H1 (cell line): Measurements from ENCODE around the gene TTPAL. TPM values are rescaled to one million over a fixed set of nuclear protein-coding genes. Genes with fewer than 3 reads are reported as not detected.

Experiments
- CTCF ChIA-PET: fragments of 300-600 bp; sonication (Branson Sonifier 250); formaldehyde crosslinking; loops from one replicate; lab custom pipeline; 2021; ENCODE audit not compliant: partially characterized antibody; lab: Charles Lee
- POLR2A ChIA-PET: fragments of 300-600 bp; sonication (Branson Sonifier 250); formaldehyde crosslinking; loops from one replicate; lab custom pipeline; 2021; ENCODE audit warnings: inconsistent platforms; ENCODE audit not compliant: partially characterized antibody; lab: Charles Lee
- DNase-seq, 2 experiments: peaks; one replicate each; pipeline versions ENCODE4 v3.0.0 to v3.0.0-alpha.2; 2010 to 2022; ENCODE audit warnings: low spot score in 2 of 2, low read depth in 1 of 2, mixed read lengths in 1 of 2
- FAIRE-seq: peaks from 2 replicates; lab custom pipeline; 2011; peaks lifted over from hg19 to GRCh38; lab: Jason Lieb, UNC
- H2AFZ ChIP-seq: 2 replicates; pipeline ENCODE4 v1.8.1; 2012; ENCODE audit warnings: low read length, inconsistent platforms
- H2AK5ac ChIP-seq: 2 replicates; pipeline ENCODE4 v1.6.1; 2013; ENCODE audit warnings: low read depth, low read length
- H2BK120ac ChIP-seq: replicated peaks from 2 replicates; pipeline ENCODE3; 2013; ENCODE audit warnings: low read depth, low read length, inconsistent platforms
- H2BK12ac ChIP-seq: 2 replicates; pipeline ENCODE4 v1.6.1; 2013; ENCODE audit warnings: low read depth, low read length
- H2BK15ac ChIP-seq: 2 replicates; pipeline ENCODE4 v1.6.1; 2013; ENCODE audit warnings: low read length
- H2BK20ac ChIP-seq: 2 replicates; pipeline ENCODE4 v1.6.1; 2013; ENCODE audit warnings: low read length
- H2BK5ac ChIP-seq: 2 replicates; pipeline ENCODE4 v1.6.1; 2013; ENCODE audit warnings: low read depth, low read length
- H3K14ac ChIP-seq: 2 replicates; pipeline ENCODE4 v1.6.1; 2013; ENCODE audit warnings: inconsistent platforms; ENCODE audit not compliant: insufficient read length
- H3K18ac ChIP-seq: 2 replicates; pipeline ENCODE4 v1.6.1; 2013; ENCODE audit warnings: low read length; ENCODE audit errors: extremely low read depth
- H3K23ac ChIP-seq: 2 replicates; pipeline ENCODE4 v1.6.1; 2013; ENCODE audit warnings: inconsistent platforms; ENCODE audit not compliant: insufficient read length
- H3K23me2 ChIP-seq: 2 replicates; pipeline ENCODE4 v1.6.1; 2013; ENCODE audit warnings: low read depth, low read length
- H3K27ac ChIP-seq: 2 replicates; pipeline ENCODE4 v1.6.1; 2011; ENCODE audit warnings: low read depth, low read length, inconsistent platforms
- H3K27me3 ChIP-seq, 4 experiments: replicated peaks in 1 of 4; 1 replicate in 1 of 4; 2 replicates in 3 of 4; pipeline versions ENCODE4 v1.6.1 to v1.8.1; 2011 to 2013; ENCODE audit warnings: low read length in 3 of 4, mild to moderate bottlenecking in 3 of 4, inconsistent platforms in 2 of 4, mixed read lengths in 2 of 4, moderate library complexity in 1 of 4; ENCODE audit not compliant: control insufficient read depth in 3 of 4, insufficient read depth in 3 of 4; ENCODE audit errors: extremely low read depth in 1 of 4
- H3K36me3 ChIP-seq, 4 experiments: 2 replicates each; pipeline versions ENCODE4 v1.6.1 to v1.8.1; 2011 to 2013; ENCODE audit warnings: mild to moderate bottlenecking in 4 of 4, low read length in 3 of 4, moderate library complexity in 2 of 4, control low read depth in 1 of 4, inconsistent platforms in 1 of 4; ENCODE audit not compliant: insufficient read depth in 4 of 4, control insufficient read depth in 2 of 4
- H3K4ac ChIP-seq: replicated peaks from 2 replicates; pipeline ENCODE3; 2013; ENCODE audit warnings: low read length, low read depth, mixed read lengths, inconsistent platforms; ENCODE audit not compliant: insufficient read length
- H3K4me1 ChIP-seq, 4 experiments: replicated peaks in 1 of 4; 1 replicate in 1 of 4; 2 replicates in 3 of 4; pipeline versions ENCODE4 v1.6.1 to v1.8.1; 2011 to 2013; ENCODE audit warnings: low read length in 3 of 4, inconsistent platforms in 2 of 4, mixed read lengths in 1 of 4; ENCODE audit not compliant: insufficient read depth in 4 of 4, control insufficient read depth in 3 of 4
- H3K4me2 ChIP-seq, 2 experiments: 2 replicates each; pipeline versions ENCODE4 v1.6.1 to v1.8.1; 2011 to 2013; ENCODE audit warnings: low read depth in 2 of 2, low read length in 2 of 2, control low read depth in 1 of 2, inconsistent platforms in 1 of 2, mild to moderate bottlenecking in 1 of 2; ENCODE audit not compliant: insufficient read depth in 1 of 2
- H3K4me3 ChIP-seq, 4 experiments: fragments of 200-600, 300-600 bp in 1 of 4; sonication (generic), shearing (Covaris generic), sonication (Bioruptor Twin) in 1 of 4; 2 replicates each; pipeline versions ENCODE4 v1.5.1 to v1.8.1; 2011 to 2016; ENCODE audit warnings: low read length in 4 of 4, low read depth in 3 of 4, control low read depth in 2 of 4, inconsistent platforms in 2 of 4, mild to moderate bottlenecking in 2 of 4, mixed read lengths in 1 of 4, moderate library complexity in 1 of 4; ENCODE audit not compliant: insufficient read depth in 2 of 4; ENCODE audit errors: extremely low read depth in 1 of 4
- H3K56ac ChIP-seq: replicated peaks from 2 replicates; pipeline ENCODE3; 2013; ENCODE audit warnings: low read depth, mild to moderate bottlenecking, mixed read lengths, low read length, inconsistent platforms; ENCODE audit not compliant: insufficient read length
- H3K79me1 ChIP-seq: 2 replicates; pipeline ENCODE4 v1.6.1; 2013; ENCODE audit warnings: low read depth, low read length, control low read depth
- H3K79me2 ChIP-seq, 2 experiments: 2 replicates each; pipeline versions ENCODE4 v1.6.1 to v1.8.1; 2012 to 2013; ENCODE audit warnings: low read length in 2 of 2, mild to moderate bottlenecking in 2 of 2, inconsistent platforms in 1 of 2; ENCODE audit not compliant: insufficient read depth in 2 of 2, control insufficient read depth in 1 of 2
- H3K9ac ChIP-seq, 4 experiments: replicated peaks in 1 of 4; 1 replicate in 1 of 4; 2 replicates in 3 of 4; pipeline versions ENCODE4 v1.6.1 to v1.8.1; 2011 to 2013; ENCODE audit warnings: low read depth in 3 of 4, low read length in 3 of 4, control low read depth in 2 of 4, mild to moderate bottlenecking in 2 of 4, moderate library complexity in 2 of 4, inconsistent platforms in 1 of 4; ENCODE audit errors: extremely low read depth in 1 of 4
- H3K9me3 ChIP-seq, 2 experiments: 2 replicates each; pipeline versions ENCODE4 v1.6.1 to v1.8.1; 2012 to 2013; ENCODE audit warnings: mild to moderate bottlenecking in 2 of 2, moderate library complexity in 2 of 2, control low read depth in 1 of 2, inconsistent platforms in 1 of 2, low read depth in 1 of 2, low read length in 1 of 2, mixed read lengths in 1 of 2; ENCODE audit not compliant: insufficient read depth in 2 of 2
- H4K20me1 ChIP-seq, 2 experiments: replicated peaks in 1 of 2; 2 replicates each; pipeline versions ENCODE3 to v1.8.1; 2011 to 2013; ENCODE audit warnings: inconsistent platforms in 2 of 2, low read length in 2 of 2, mild to moderate bottlenecking in 1 of 2; ENCODE audit not compliant: insufficient read depth in 2 of 2, control insufficient read depth in 1 of 2
- H4K5ac ChIP-seq: 2 replicates; pipeline ENCODE4 v1.6.1; 2013; ENCODE audit warnings: low read length, low read depth, mixed read lengths, inconsistent platforms; ENCODE audit not compliant: insufficient read length
- H4K8ac ChIP-seq: 2 replicates; pipeline ENCODE4 v1.8.0; 2013; ENCODE audit warnings: mild to moderate bottlenecking, moderate library complexity, low read length, inconsistent platforms; ENCODE audit not compliant: insufficient read depth; ENCODE audit errors: extremely low read depth
- H4K91ac ChIP-seq: replicated peaks from 2 replicates; pipeline ENCODE3; 2013; ENCODE audit warnings: low read length, mixed read lengths, inconsistent platforms; ENCODE audit not compliant: insufficient read length
- BACH1 ChIP-seq: IDR thresholded peaks from 2 replicates; pipeline ENCODE4 v1.6.1; 2012; ENCODE audit warnings: low read length, improper control_type of control experiment
- BCL11A ChIP-seq, 2 experiments: IDR thresholded peaks; one replicate each; pipeline ENCODE4 v1.6.1; 2011; ENCODE audit warnings: low read depth in 2 of 2, low read length in 2 of 2, mild to moderate bottlenecking in 2 of 2
- CHD1 ChIP-seq: IDR thresholded peaks from 2 replicates; pipeline ENCODE4 v1.6.1; 2012; ENCODE audit warnings: low read depth, low read length, improper control_type of control experiment
- GTF2F1 ChIP-seq: IDR thresholded peaks from 2 replicates; pipeline ENCODE4 v1.6.1; 2012; ENCODE audit warnings: low read depth, low read length, improper control_type of control experiment, borderline replicate concordance
- NANOG ChIP-seq: IDR thresholded peaks from 2 replicates; pipeline ENCODE4 v1.6.1; 2011; ENCODE audit warnings: low read length, low read depth, mild to moderate bottlenecking, inconsistent platforms; ENCODE audit not compliant: insufficient read depth, poor library complexity, severe bottlenecking
- RAD21 ChIP-seq, 2 experiments: IDR thresholded peaks in 1 of 2; conservative IDR thresholded peaks in 1 of 2; 2 replicates each; pipeline ENCODE4 v1.6.1; 2011; ENCODE audit warnings: low read depth in 2 of 2, low read length in 2 of 2, improper control_type of control experiment in 1 of 2, inconsistent platforms in 1 of 2, mild to moderate bottlenecking in 1 of 2, moderate library complexity in 1 of 2
- RFX5 ChIP-seq: IDR thresholded peaks from 2 replicates; pipeline ENCODE4 v1.6.1; 2011; ENCODE audit warnings: low read depth, low read length, improper control_type of control experiment, borderline replicate concordance
- SIX5 ChIP-seq: IDR thresholded peaks from 2 replicates; pipeline ENCODE4 v1.6.1; 2011; ENCODE audit warnings: mild to moderate bottlenecking, low read depth, low read length
- WGBS, 2 experiments: shearing (Covaris generic) in 1 of 2; methylation state at CpG; one replicate each; pipeline versions ENCODE4 v1.1.6 to v1.1.7; 2013 to 2015; ENCODE audit warnings: low lambda C conversion rate in 2 of 2, mixed read lengths in 2 of 2, inconsistent platforms in 1 of 2, low coverage in 1 of 2, missing lambda C conversion rate in 1 of 2; ENCODE audit not compliant: insufficient replicate concordance in 2 of 2, insufficient coverage in 1 of 2, insufficient read length in 1 of 2; ENCODE audit errors: extremely low coverage in 1 of 2, missing lambda C conversion rate in 1 of 2; 5-methylcytosine and 5-hydroxymethylcytosine counted together
- polyA plus RNA-seq, 7 experiments: library from polyadenylated mRNA; depleted of rRNA in 3 of 7; stranded (reverse) in 5 of 7; unstranded in 2 of 7; fragments of >200 nt in 5 of 7; fragments of 200-250 nt in 2 of 7; gene quantifications; 1 replicate in 5 of 7; 2 replicates in 1 of 7; 4 replicates in 1 of 7; pipeline versions ENCODE4 v1.2.1 to v1.2.3, GENCODE V29; 2011 to 2013; ENCODE audit warnings: missing spikeins in 2 of 7, mixed read lengths in 2 of 7
- total RNA-seq: library from RNA; stranded (reverse); fragmentation: NEBNext Ultra II Directional; extraction: Animal tissue kit (Norgen Biotek cat#: 25700); gene quantifications from 2 replicates; pipeline ENCODE4 v1.2.1, GENCODE V29; 2021
- TF ChIP-seq, protein P1 (sequence below): IDR thresholded peaks from 2 replicates; pipeline ENCODE4 v1.6.1; 2011; ENCODE audit warnings: low read depth, mild to moderate bottlenecking, low read length; ENCODE audit not compliant: insufficient read depth
- TF ChIP-seq, protein P2 (sequence below), 3 experiments: IDR thresholded peaks; 1 replicate in 2 of 3; 2 replicates in 1 of 3; pipeline versions ENCODE4 v1.5.1 to v1.6.1; 2011; ENCODE audit warnings: low read length in 3 of 3, mild to moderate bottlenecking in 3 of 3, inconsistent platforms in 2 of 3, low read depth in 1 of 3, moderate library complexity in 1 of 3; ENCODE audit not compliant: insufficient read depth in 1 of 3; ENCODE audit errors: control extremely low read depth in 1 of 3

The TTPAL gene
- total and polyA plus RNA-seq, 2 of the 8 experiments (the other 6 are each of a cell fraction or from before 2014, with no cell fraction given) = 2.8 to 14.0 TPM

DNA sequence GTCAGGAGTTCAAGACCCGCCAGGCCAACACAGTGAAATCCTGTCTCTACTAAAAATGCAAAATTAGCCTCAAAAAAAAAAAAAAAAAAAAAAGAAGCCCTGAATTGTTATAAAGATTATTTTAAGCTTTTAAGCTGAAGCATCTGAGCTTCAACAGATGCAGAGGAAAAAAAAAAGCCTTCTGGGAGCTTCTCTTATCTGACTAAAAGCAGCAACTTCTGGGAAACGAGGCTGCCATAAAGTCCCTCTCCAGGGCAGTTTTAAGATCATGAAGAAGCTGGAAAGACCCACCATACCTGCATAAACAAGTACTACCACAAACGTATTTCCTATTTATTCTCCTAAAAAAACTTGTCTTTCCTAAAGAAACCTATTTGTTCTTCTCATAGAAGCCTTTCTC, 42.6 kb downstream of the TTPAL start:
- H4K5ac ChIP-seq = no peak overlapping the region
- no peak overlapping the region for H3K9ac ChIP-seq
- no peak for DNase-seq
- no peak overlapping the region for H2AK5ac ChIP-seq
- H3K79me2 ChIP-seq = peaks cover 7 to 48% of the 10 kb centered on the region in 2 experiments
- no peak overlapping the region for H3K4ac ChIP-seq
- no peak overlapping the region for H2BK20ac ChIP-seq
- CTCF ChIA-PET = interaction anchor here (0.6 kb wide), 1 partner anchor 11 kb away, joined by 3 read pairs; no protein-coding TSS in a partner anchor
- H3K27ac ChIP-seq = no peak overlapping the region
- no peak overlapping the region for H2BK15ac ChIP-seq
- no peaks in the 10 kb centered on the region for H3K27me3 ChIP-seq
- H2BK12ac ChIP-seq = no peak overlapping the region
- H3K56ac ChIP-seq = no peak overlapping the region
- 87% methylated on average over 2 of the region's 3 CpGs; no CpG with 5 or more reads in 1 of the 2 experiments for WGBS, 2 experiments
- peaks cover 6% of the 10 kb centered on the region for H3K23me2 ChIP-seq
- POLR2A ChIA-PET = no interaction called here
- H3K4me2 ChIP-seq = no peak overlapping the region
- no peak overlapping the region for H4K91ac ChIP-seq
- H2BK120ac ChIP-seq = no peak overlapping the region
- H2AFZ ChIP-seq = no peak overlapping the region
- peaks cover 2% of the 10 kb centered on the region for H3K79me1 ChIP-seq
- no peak overlapping the region for H2BK5ac ChIP-seq
- no peak overlapping the region for H3K14ac ChIP-seq
- H3K4me3 ChIP-seq = no peak overlapping the region
- peaks cover 0 to 8% of the 10 kb centered on the region in 2 experiments for H4K20me1 ChIP-seq
- no peak overlapping the region for H3K18ac ChIP-seq
- no peak overlapping the region for H3K23ac ChIP-seq
- H3K9me3 ChIP-seq = no peaks in the 10 kb centered on the region
- no peak for FAIRE-seq
- peaks cover 0 to 6% (median 3%) of the 10 kb centered on the region in 4 experiments; a peak in 4 of 7 replicates for H3K4me1 ChIP-seq
- H4K8ac ChIP-seq = no peak overlapping the region
- H3K36me3 ChIP-seq = no peaks in the 10 kb centered on the region; a peak in 2 of 8 replicates
- TF ChIP-seq, protein P1, sequence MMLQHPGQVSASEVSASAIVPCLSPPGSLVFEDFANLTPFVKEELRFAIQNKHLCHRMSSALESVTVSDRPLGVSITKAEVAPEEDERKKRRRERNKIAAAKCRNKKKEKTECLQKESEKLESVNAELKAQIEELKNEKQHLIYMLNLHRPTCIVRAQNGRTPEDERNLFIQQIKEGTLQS = no peak
- TF ChIP-seq, protein P2, sequence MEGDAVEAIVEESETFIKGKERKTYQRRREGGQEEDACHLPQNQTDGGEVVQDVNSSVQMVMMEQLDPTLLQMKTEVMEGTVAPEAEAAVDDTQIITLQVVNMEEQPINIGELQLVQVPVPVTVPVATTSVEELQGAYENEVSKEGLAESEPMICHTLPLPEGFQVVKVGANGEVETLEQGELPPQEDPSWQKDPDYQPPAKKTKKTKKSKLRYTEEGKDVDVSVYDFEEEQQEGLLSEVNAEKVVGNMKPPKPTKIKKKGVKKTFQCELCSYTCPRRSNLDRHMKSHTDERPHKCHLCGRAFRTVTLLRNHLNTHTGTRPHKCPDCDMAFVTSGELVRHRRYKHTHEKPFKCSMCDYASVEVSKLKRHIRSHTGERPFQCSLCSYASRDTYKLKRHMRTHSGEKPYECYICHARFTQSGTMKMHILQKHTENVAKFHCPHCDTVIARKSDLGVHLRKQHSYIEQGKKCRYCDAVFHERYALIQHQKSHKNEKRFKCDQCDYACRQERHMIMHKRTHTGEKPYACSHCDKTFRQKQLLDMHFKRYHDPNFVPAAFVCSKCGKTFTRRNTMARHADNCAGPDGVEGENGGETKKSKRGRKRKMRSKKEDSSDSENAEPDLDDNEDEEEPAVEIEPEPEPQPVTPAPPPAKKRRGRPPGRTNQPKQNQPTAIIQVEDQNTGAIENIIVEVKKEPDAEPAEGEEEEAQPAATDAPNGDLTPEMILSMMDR (IDR thresholded peaks at IDR 0.05; ENCODE audit: control extremely low read depth in 1 of 3, insufficient read depth in 1 of 3, low read depth in 1 of 3, low read length in 3 of 3) = no peak
- TF ChIP-seq NANOG = no peak
- no peak for TF ChIP-seq BCL11A (IDR thresholded peaks at IDR 0.05; ENCODE audit: low read depth in 2 of 2, low read length in 2 of 2)
- no peak for TF ChIP-seq GTF2F1
- TF ChIP-seq RFX5 = no peak
- TF ChIP-seq SIX5 = no peak
- TF ChIP-seq CHD1 = no peak
- TF ChIP-seq RAD21 (IDR thresholded peaks at IDR 0.05 in 1 of 2, conservative IDR thresholded peaks at IDR 0.05 in 1 of 2; ENCODE audit: low read depth in 2 of 2, low read length in 2 of 2) = no peak
- no peak for TF ChIP-seq BACH1
